CD4-positive, alpha-beta T cell treated with Interferon alpha-2 for 1 hour (primary cell): Measurements from ENCODE around the gene GJB4.
"Not testable (repeated sequence)": the region's sequence is repeated elsewhere in the genome, so short reads cannot be mapped to it uniquely, and the experiment has no call there.

Source experiments
- DNase-seq, 2 donors: peaks; one replicate each; pipeline ENCODE4 v3.0.0-alpha.2; 2020 to 2022

The GJB4 gene

DNA sequence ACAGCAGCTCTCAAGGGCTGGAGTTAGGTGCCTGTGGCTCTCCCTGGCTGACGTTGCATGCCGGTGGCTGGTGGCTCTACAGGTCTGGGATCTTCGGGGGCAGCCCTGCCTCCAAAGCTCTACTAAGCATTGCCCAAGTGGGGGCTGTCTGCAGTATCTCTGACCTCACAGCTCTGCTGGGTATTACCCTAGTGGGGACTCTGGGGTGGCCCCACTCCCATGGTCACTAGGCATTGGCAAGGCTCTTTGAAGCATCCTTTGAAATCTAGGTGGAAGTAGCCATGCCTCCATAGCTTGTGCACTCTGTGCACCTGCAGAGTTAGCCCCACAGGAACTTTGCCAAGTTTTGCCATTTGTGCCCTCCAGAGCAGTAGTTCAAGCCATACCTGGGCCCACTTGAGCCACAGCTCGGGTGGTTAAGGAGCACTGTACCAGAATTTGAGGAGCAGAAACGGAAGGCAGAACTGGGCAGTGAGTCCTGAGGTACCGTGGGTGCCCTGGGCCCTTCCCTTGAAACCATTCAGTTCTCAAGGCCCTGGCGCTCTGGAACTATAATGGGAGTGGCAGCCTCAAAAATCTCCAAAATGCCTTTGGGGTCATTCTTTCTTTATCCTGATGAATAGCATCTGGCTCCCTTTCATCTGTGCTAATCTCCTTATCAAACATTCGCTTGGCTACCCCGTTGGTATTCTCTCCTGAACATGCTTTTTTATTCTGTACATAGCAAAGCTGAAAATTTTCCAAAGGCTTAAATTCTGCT is 48.7 kb downstream of the GJB4 start:
- no peak for DNase-seq

DNA sequence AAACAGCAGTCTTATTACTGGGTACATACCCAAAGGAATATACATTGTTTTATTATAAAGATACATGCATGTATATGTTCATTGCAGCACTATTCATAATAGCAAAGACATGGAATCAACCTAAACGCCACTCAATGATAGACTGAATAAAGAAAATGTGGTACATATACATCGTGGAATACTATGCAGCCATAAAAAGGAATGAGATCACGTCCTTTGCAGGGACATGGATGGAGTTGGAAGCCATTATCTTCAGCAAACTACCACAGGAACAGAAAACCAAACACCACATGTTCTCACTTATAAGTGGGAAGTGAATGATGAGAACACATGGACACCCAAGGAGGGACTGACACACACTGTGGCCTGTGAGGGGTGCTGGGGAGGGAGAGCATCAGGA is 51.2 kb downstream of the GJB4 start:
- not testable (repeated sequence) for DNase-seq
